ENCODE measurements around the gene GAL3ST3. TPM values are rescaled to one million over a fixed set of nuclear protein-coding genes. Genes with fewer than 3 reads are reported as not detected.

Gene GAL3ST3
- total RNA-seq, 1 experiment from 2014 or later, result not detected

Other genes starting within 250 kb of the GAL3ST3 start
- 0.45 and 0.69 TPM in 2 replicates for gene SNX32, start 215.2 kb downstream of the GAL3ST3 start, total RNA-seq (2014; rRNA removed)
- 1,867 and 1,951 TPM in 2 replicates for gene CFL1, start 191.0 kb downstream of the GAL3ST3 start, total RNA-seq (2014; rRNA removed)
- 49.4 and 51.7 TPM in 2 replicates for gene MUS81, start 188.7 kb downstream of the GAL3ST3 start, total RNA-seq (2014; rRNA removed)
- gene EFEMP2, start 176.4 kb downstream of the GAL3ST3 start, total RNA-seq (2014; rRNA removed), result 217 and 228 TPM in 2 replicates
- 0.40 TPM in 1 of 2 replicates, not detected in the other for gene CTSW, start 169.3 kb downstream of the GAL3ST3 start, total RNA-seq (2014; rRNA removed)
- 165 and 171 TPM in 2 replicates for gene FIBP, start 160.7 kb downstream of the GAL3ST3 start, total RNA-seq (2014; rRNA removed)
- 91.2 and 95.5 TPM in 2 replicates for gene CCDC85B, start 158.5 kb downstream of the GAL3ST3 start, total RNA-seq (2014; rRNA removed)
- 257 and 266 TPM in 2 replicates for gene FOSL1, start 148.8 kb downstream of the GAL3ST3 start, total RNA-seq (2014; rRNA removed)
- gene C11orf68, start 130.1 kb downstream of the GAL3ST3 start, total RNA-seq (2014; rRNA removed), result 57.1 and 69.1 TPM in 2 replicates
- 375 and 383 TPM in 2 replicates for gene DRAP1, start 129.7 kb downstream of the GAL3ST3 start, total RNA-seq (2014; rRNA removed)
- gene TSGA10IP, start 103.7 kb downstream of the GAL3ST3 start, total RNA-seq (2014; rRNA removed), result 0.06 TPM in 1 of 2 replicates, not detected in the other
- gene SART1, start 87.4 kb downstream of the GAL3ST3 start, total RNA-seq (2014; rRNA removed), result 36.0 and 45.7 TPM in 2 replicates
- 47.0 and 53.3 TPM in 2 replicates for gene EIF1AD, start 47.0 kb downstream of the GAL3ST3 start, total RNA-seq (2014; rRNA removed)
- gene BANF1, start 46.7 kb downstream of the GAL3ST3 start, total RNA-seq (2014; rRNA removed), result 67.8 and 70.4 TPM in 2 replicates
- not detected in 2 replicates for gene CST6, start 37.2 kb downstream of the GAL3ST3 start, total RNA-seq (2014; rRNA removed)
- gene CATSPER1, start 22.7 kb downstream of the GAL3ST3 start, total RNA-seq (2014; rRNA removed), result 0.75 and 1.8 TPM in 2 replicates
- gene SF3B2, start 3.2 kb upstream of the GAL3ST3 start, total RNA-seq (2014; rRNA removed), result 156 and 163 TPM in 2 replicates
- 26.0 and 30.0 TPM in 2 replicates for gene PACS1, start 21.1 kb upstream of the GAL3ST3 start, total RNA-seq (2014; rRNA removed)
- 22.9 and 27.8 TPM in 2 replicates for gene KLC2, start 208.5 kb upstream of the GAL3ST3 start, total RNA-seq (2014; rRNA removed)
- 184 and 193 TPM in 2 replicates for gene RAB1B, start 219.5 kb upstream of the GAL3ST3 start, total RNA-seq (2014; rRNA removed)
- gene CNIH2, start 229.0 kb upstream of the GAL3ST3 start, total RNA-seq (2014; rRNA removed), result 0.86 and 1.9 TPM in 2 replicates
- 120 and 127 TPM in 2 replicates for gene YIF1A, start 240.0 kb upstream of the GAL3ST3 start, total RNA-seq (2014; rRNA removed)
- 0.23 and 0.32 TPM in 2 replicates for gene TMEM151A, start 242.7 kb upstream of the GAL3ST3 start, total RNA-seq (2014; rRNA removed)